ENCODE results near the gene KCNJ11. TPM values are rescaled to one million over a fixed set of nuclear protein-coding genes. Genes with fewer than 3 reads are reported as not detected.

Gene KCNJ11
- total and polyA plus RNA-seq, 11 donors, result 11.5 to 32.4 (median 17.6) TPM

- Histone ChIP-seq H3K27me3 (no peaks in the 10 kb centered on the region), H3K9me3 (peaks cover 0 to 13% (median 0%) of the 10 kb centered on the region in 12 donors), H3K36me3 (no peaks in the 10 kb centered on the region), H3K27ac (no peak overlapping the region), H3K4me1 (peaks cover 0 to 25% (median 1%) of the 10 kb centered on the region in 12 donors), H3K4me3 (no peak overlapping the region)
- intact Hi-C loops (cut with DNase I), result loop anchor here in 1 of 10 donors (5.0 kb wide), 2 partner anchors 147 to 148 kb away; no protein-coding TSS in a partner anchor
- 80 to 88% (median 84%) methylated on average over 7 of the region's 7 CpGs for WGBS, 4 donors
- ATAC-seq, result no peak
- TF ChIP-seq CTCF (IDR thresholded peaks at IDR 0.05), result no peak
- no peak for TF ChIP-seq POLR2A (IDR thresholded peaks at IDR 0.05)
- no peak for DNase-seq
These were observed 8.9 kb downstream of the KCNJ11 start for GRCh38 chr11:17379383-17380180.

GRCh38 chr11:17378655-17379054 is 9.8 kb downstream of the KCNJ11 start:
- H3K27me3 ChIP-seq, result no peaks in the 10 kb centered on the region
- no peak overlapping the region for H3K4me3 ChIP-seq
- intact Hi-C loops (cut with DNase I), result no loop called here
- ATAC-seq (no peak), DNase-seq (no peak)
- H3K36me3 ChIP-seq, result peaks cover 0 to 3% (median 0%) of the 10 kb centered on the region in 9 donors
- H3K9me3 ChIP-seq, result peaks cover 0 to 17% (median 2%) of the 10 kb centered on the region in 12 donors
- no peak overlapping the region for H3K27ac ChIP-seq
- TF ChIP-seq POLR2A (IDR thresholded peaks at IDR 0.05), result no peak
- no peak for TF ChIP-seq CTCF (IDR thresholded peaks at IDR 0.05)
- H3K4me1 ChIP-seq, result peaks cover 0 to 20% (median 0%) of the 10 kb centered on the region in 12 donors
- 59 to 79% (median 72%) methylated on average over 2 of the region's 2 CpGs for WGBS, 4 donors

- H3K4me1 ChIP-seq, result peaks cover 0 to 20% (median 0%) of the 10 kb centered on the region in 12 donors
- DNase-seq (no peak), ATAC-seq (peak in 2 of 4 donors; percentile 59 to 62)
- intact Hi-C loops (cut with DNase I), result no loop called here
- 64 to 70% (median 69%) methylated on average over 3 of the region's 3 CpGs for WGBS, 4 donors
- peaks cover 0 to 38% (median 22%) of the 10 kb centered on the region in 12 donors for H3K9me3 ChIP-seq
- H3K27me3 ChIP-seq, result no peaks in the 10 kb centered on the region
- no peak overlapping the region for H3K4me3 ChIP-seq
- TF ChIP-seq POLR2A (IDR thresholded peaks at IDR 0.05), result no peak
- TF ChIP-seq CTCF (IDR thresholded peaks at IDR 0.05), result no peak
- peaks cover 0 to 25% (median 11%) of the 10 kb centered on the region in 9 donors for H3K36me3 ChIP-seq
- no peak overlapping the region for H3K27ac ChIP-seq
These were observed 12.0 kb downstream of the KCNJ11 start for GRCh38 chr11:17376493-17376892.

GRCh38 chr11:17375547-17375946 is 12.9 kb downstream of the KCNJ11 start:
- Histone ChIP-seq H3K27ac (no peak overlapping the region), H3K4me3 (no peak overlapping the region), H3K36me3 (peaks cover 0 to 35% (median 11%) of the 10 kb centered on the region in 9 donors), H3K4me1 (peaks cover 0 to 20% (median 0%) of the 10 kb centered on the region in 12 donors), H3K27me3 (no peaks in the 10 kb centered on the region), H3K9me3 (peaks cover 0 to 48% (median 32%) of the 10 kb centered on the region in 12 donors)
- 77 to 97% (median 90%) methylated on average over 5 of the region's 5 CpGs for WGBS, 4 donors
- DNase-seq (no peak), ATAC-seq (no peak)
- no peak for TF ChIP-seq CTCF (IDR thresholded peaks at IDR 0.05)
- intact Hi-C loops (cut with DNase I), result no loop called here
